Activated CD4-positive, alpha-beta memory T cell treated with anti-CD3 and anti-CD28 coated beads for 36 hours (primary cell): Measurements from ENCODE around the gene GNAS-AS1. TPM values are rescaled to one million over a fixed set of nuclear protein-coding genes. Genes with fewer than 3 reads are reported as not detected.

Experiments used
- CTCF ChIA-PET: fragments of 350-600 bp; sonication (Branson Sonifier 250); formaldehyde crosslinking; loops from one replicate; lab custom pipeline; 2021; ENCODE audit warnings: antibody characterized with exemption, inconsistent platforms; lab: Charles Lee
- POLR2A ChIA-PET: fragments of 350-600 bp; sonication (Branson Sonifier 250); formaldehyde crosslinking; loops from one replicate; lab custom pipeline; 2021; ENCODE audit warnings: antibody characterized with exemption; lab: Charles Lee
- DNase-seq: peaks from one replicate; pipeline ENCODE4 v3.0.0-alpha.2; 2020
- H3K27ac Mint-ChIP-seq: one replicate; pipeline ENCODE4 v1.8.0; 2021; ENCODE audit warnings: mixed read lengths
- H3K27me3 Mint-ChIP-seq: one replicate; pipeline ENCODE4 v1.8.0; 2021; ENCODE audit warnings: mixed read lengths
- H3K36me3 Mint-ChIP-seq: one replicate; pipeline ENCODE4 v1.8.0; 2021; ENCODE audit warnings: mixed read lengths
- H3K4me1 Mint-ChIP-seq: one replicate; pipeline ENCODE4 v1.8.0; 2021; ENCODE audit warnings: low read depth, mixed read lengths
- H3K4me3 Mint-ChIP-seq: one replicate; pipeline ENCODE4 v1.8.0; 2021; ENCODE audit warnings: mild to moderate bottlenecking, mixed read lengths
- H3K9me3 Mint-ChIP-seq: one replicate; pipeline ENCODE4 v1.8.0; 2021; ENCODE audit warnings: mixed read lengths
- intact Hi-C: fragments of 100-400 bp; cut with micrococcal nuclease; formaldehyde crosslinking; loops from one replicate; pipeline ENCODE4 v1.15.1; 2023
- total RNA-seq, 2 experiments: library from RNA; stranded (reverse); gene quantifications; one replicate each; pipeline ENCODE4 v1.2.3, GENCODE V29; 2021

The GNAS-AS1 gene
- 1 to 10 TPM; 1.1 to 1.3 TPM for total RNA-seq

DNA sequence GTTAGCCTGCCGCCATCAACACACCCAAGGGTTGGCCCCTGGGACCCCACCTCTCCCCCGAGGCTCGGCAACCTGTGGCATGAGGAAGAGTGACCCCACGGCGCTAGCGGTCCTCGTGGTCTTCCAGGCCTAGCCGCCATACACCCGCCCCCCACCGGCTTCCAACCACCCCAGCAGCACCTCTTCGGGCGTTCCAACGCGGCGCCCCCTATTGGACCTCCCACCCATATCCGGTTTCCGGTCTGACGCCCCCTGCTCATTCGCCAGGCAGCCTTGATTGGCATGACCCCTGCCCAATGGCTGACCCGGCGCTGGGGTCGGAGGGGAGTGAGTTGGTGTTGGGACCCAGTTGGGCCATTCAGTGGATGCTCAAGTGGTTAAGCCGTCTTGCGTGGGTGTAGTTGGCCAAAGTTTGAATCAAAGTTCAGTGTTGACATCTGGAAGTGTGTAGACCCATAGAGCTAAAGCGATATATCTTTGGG lies at the start of gene GNAS-AS1:
TSS of gene GNAS-AS1 (minus strand) at position 210 of the 482 bp plus-strand sequence.
- Mint-ChIP-seq H3K27me3 (peaks cover 48% of the 10 kb centered on the region), H3K4me1 (peaks cover 28% of the 10 kb centered on the region), H3K9me3 (no peaks in the 10 kb centered on the region), H3K36me3 (no peaks in the 10 kb centered on the region), H3K27ac (no peak within 1 kb of the TSS), H3K4me3 (peak within 1 kb of the TSS; percentile 86)
- intact Hi-C loops, result loop anchor here (1.0 to 5.0 kb wide), 3 partner anchors 32 to 613 kb away; partner anchors contain the start of gene STX16
- DNase-seq, result peak; percentile 90
- CTCF ChIA-PET, result interaction anchor here (0.7 to 1.1 kb wide), 2 partner anchors 157 to 369 kb away, joined by 3 to 4 read pairs; no protein-coding TSS in a partner anchor
- POLR2A ChIA-PET, result interaction anchor here (1.4 kb wide), 1 partner anchor 200 kb away, joined by 4 read pairs; the partner anchor contains the start of gene STX16

DNA sequence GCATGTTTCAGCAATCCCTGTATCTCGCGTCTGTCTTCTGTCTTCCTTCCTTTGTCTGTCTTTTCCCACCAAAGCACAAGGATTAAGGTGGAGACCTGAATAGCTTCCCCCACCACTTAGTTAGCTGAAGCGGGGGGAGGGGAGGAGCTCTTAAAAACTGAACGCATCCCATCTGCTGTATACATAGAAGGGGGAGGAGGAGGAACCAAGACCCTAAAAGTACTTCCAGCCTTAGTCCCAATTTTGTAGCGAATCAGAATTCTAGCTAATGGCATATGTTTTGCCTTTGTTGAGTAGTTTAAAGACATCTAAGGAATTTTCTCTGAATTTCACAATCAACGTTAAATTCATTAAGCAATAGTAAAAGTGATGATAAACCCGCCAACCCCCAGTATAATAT lies 49.7 kb upstream of the GNAS-AS1 start:
- no peaks in the 10 kb centered on the region for H3K27me3 Mint-ChIP-seq

DNA sequence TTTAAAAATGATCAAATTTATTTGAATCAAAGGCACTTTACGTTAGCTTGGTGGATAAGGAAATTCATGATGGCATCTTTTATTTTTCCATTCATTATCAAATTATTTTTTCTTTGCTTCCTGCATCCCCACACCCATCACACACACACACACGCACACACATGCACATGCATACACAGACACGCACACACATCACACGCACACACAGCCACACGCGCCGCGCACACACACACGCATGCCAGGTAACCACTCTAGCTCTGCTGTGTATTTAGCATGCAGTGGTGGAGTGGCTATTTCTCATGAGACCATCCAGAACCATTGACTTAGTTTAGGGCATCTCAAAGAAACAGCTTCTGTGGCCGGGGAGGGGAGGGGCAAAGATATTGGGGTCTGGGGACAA lies 48.8 kb upstream of the GNAS-AS1 start:
- ChIA-PET POLR2A (no interaction called here), CTCF (interaction anchor here (2.0 kb wide), 1 partner anchor 30 kb away, joined by 5 read pairs; no protein-coding TSS in a partner anchor)
- Mint-ChIP-seq H3K36me3 (peaks cover 60% of the 10 kb centered on the region), H3K4me1 (peaks cover 60% of the 10 kb centered on the region), H3K9me3 (no peaks in the 10 kb centered on the region), H3K27me3 (no peaks in the 10 kb centered on the region), H3K27ac (no peak overlapping the region), H3K4me3 (no peak overlapping the region)
- intact Hi-C loops, result no loop called here
- DNase-seq, result no peak

More for the DNA sequence above, 49.7 kb upstream of the GNAS-AS1 start:
- Mint-ChIP-seq H3K9me3 (no peaks in the 10 kb centered on the region), H3K4me1 (peaks cover 60% of the 10 kb centered on the region), H3K4me3 (no peak overlapping the region), H3K36me3 (peaks cover 62% of the 10 kb centered on the region), H3K27ac (no peak overlapping the region)
- no peak for DNase-seq
- POLR2A ChIA-PET, result interaction anchor here (1.6 kb wide), 1 partner anchor 81 kb away, joined by 5 read pairs; the partner anchor contains the start of gene NELFCD
- intact Hi-C loops, result no loop called here
- CTCF ChIA-PET, result interaction anchor here (0.8 to 2.0 kb wide), 2 partner anchors 14 to 31 kb away, joined by 3 to 5 read pairs; no protein-coding TSS in a partner anchor

DNA sequence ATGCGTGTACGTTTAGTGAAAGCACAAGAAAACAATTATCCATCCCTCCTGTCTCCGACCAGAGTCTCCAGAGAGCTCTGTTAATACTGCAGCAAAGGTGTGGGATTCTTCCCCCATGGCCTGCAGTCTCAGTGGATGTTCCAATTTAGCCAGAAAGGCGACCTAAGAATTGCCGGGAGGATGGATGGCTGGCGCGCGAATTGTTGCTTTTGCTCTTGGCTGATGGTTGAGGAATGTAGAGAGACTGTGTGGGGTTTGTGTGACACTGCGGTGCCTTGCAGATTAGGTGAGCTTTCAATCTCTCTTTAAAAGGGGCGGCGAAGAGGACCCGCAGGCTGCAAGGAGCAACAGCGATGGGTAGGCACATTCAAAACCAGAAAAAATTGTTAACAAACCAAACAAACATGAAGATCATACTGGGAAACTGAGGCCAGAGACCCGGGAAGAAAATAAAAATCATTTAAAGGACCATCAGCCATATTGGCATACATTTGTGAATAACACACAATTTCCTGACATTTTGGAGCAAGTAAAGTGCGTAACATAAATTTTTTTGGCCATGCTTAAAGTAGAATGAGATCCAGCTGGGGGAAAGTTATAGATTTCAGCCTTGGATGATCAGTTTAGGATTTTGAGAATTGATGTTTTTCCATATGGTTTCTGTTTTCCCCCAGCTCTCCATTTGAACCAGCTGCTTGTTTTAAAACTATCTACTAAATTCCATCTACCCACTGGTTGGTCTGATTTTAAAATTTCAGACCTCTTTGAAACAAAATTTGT lies 48.1 kb upstream of the GNAS-AS1 start:
- intact Hi-C loops, result no loop called here
- H3K27ac Mint-ChIP-seq, result no peak overlapping the region
- CTCF ChIA-PET, result no interaction called here
- DNase-seq, result no peak
- H3K36me3 Mint-ChIP-seq, result peaks cover 56% of the 10 kb centered on the region
- no peak overlapping the region for H3K4me3 Mint-ChIP-seq
- no peaks in the 10 kb centered on the region for H3K27me3 Mint-ChIP-seq
- POLR2A ChIA-PET, result interaction anchor here (1.3 kb wide), 1 partner anchor 10 kb away, joined by 3 read pairs; no protein-coding TSS in a partner anchor
- H3K9me3 Mint-ChIP-seq, result no peaks in the 10 kb centered on the region
- H3K4me1 Mint-ChIP-seq, result peaks cover 64% of the 10 kb centered on the region

DNA sequence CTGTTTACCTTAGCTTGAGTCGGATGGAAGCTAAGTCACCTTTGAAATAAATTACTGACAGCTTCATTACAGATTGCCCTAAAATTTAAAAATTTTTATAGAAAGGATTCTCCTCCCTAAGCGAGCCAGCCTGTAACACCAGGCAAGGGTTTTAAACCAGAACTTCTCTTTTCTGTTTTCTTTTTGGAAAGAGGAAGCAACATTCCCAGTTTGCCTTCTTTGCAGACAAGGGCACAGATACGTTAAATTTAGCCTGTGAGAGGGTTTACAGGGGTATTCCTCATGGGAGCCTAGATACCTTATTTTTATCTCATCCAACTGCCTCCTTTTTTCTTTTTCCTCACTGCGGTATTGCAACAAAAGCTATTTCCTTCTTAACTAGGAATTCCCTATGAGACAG lies 46.8 kb upstream of the GNAS-AS1 start:
- POLR2A ChIA-PET, result no interaction called here
- H3K36me3 Mint-ChIP-seq, result peaks cover 55% of the 10 kb centered on the region
- peak overlapping the region; percentile 55 for H3K27ac Mint-ChIP-seq
- H3K27me3 Mint-ChIP-seq, result no peaks in the 10 kb centered on the region
- CTCF ChIA-PET, result interaction anchor here (1.3 kb wide), 1 partner anchor 10 kb away, joined by 3 read pairs; no protein-coding TSS in a partner anchor
- H3K4me3 Mint-ChIP-seq, result no peak overlapping the region
- H3K9me3 Mint-ChIP-seq, result no peaks in the 10 kb centered on the region
- intact Hi-C loops, result no loop called here
- peaks cover 64% of the 10 kb centered on the region for H3K4me1 Mint-ChIP-seq
- DNase-seq, result no peak

DNA sequence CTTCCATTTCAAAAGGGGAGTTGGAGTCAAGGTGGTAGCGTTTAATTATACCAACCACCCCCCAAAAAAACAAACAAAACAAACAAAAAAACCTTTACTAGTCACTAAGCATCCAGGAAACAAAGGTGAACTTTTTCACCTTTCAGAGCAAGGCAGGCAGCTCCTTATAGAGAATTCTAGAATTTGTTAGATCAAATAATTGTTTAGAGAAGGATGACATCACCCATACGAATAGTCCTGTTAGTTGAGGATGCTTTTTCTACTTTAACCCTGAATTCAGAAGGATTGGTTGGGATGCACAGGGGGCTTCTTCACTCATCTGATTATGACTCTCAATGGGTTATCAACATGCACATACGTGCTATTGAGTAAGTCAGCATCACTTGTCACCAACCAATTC lies 46.1 kb upstream of the GNAS-AS1 start:
- H3K4me3 Mint-ChIP-seq, result no peak overlapping the region
- CTCF ChIA-PET, result interaction anchor here (0.6 to 1.3 kb wide), 3 partner anchors 11 to 26 kb away, joined by 3 read pairs; no protein-coding TSS in a partner anchor
- peak overlapping the region; percentile 35 for H3K27ac Mint-ChIP-seq
- intact Hi-C loops, result no loop called here
- H3K9me3 Mint-ChIP-seq, result no peaks in the 10 kb centered on the region
- POLR2A ChIA-PET, result no interaction called here
- no peak for DNase-seq
- H3K27me3 Mint-ChIP-seq, result no peaks in the 10 kb centered on the region
- H3K4me1 Mint-ChIP-seq, result peaks cover 61% of the 10 kb centered on the region
- peaks cover 55% of the 10 kb centered on the region for H3K36me3 Mint-ChIP-seq

DNA sequence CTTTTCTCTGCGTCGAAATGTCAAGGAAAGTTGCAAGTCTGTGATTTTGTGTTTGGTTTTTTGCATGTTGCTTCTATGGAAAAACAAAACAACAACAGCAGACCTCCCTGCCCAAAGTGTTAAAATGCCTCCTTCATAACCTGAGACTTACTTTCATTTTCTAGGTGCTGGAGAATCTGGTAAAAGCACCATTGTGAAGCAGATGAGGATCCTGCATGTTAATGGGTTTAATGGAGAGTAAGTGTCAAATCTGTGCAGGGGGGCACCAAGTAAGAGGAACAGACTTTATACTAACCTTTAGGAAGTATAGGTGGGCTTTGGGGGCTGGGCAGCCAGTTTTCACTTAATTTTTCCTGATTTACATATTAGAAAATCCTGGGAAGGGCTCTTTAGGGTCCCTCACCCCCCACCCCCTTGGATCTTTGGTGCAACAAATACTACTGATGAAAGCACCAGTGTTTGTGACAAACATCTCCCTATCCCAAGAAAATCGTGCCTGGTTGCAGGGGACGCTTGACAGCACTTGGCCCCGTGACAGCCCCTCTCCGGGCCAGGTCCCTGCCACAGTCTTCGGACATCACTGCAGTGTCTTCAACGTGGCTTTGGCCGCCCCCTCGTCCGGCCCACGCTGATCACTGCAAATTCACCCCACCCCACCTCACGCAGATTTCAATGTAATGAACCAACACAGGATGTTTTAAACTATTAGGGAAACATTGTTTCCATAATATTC lies 44.9 kb upstream of the GNAS-AS1 start:
- H3K27ac Mint-ChIP-seq, result peak overlapping the region; percentile 76
- H3K4me3 Mint-ChIP-seq, result peak overlapping the region; percentile 23
- intact Hi-C loops, result no loop called here
- no peaks in the 10 kb centered on the region for H3K9me3 Mint-ChIP-seq
- no peak for DNase-seq
- ChIA-PET POLR2A (no interaction called here), CTCF (no interaction called here)
- H3K4me1 Mint-ChIP-seq, result peaks cover 61% of the 10 kb centered on the region
- peaks cover 53% of the 10 kb centered on the region for H3K36me3 Mint-ChIP-seq
- H3K27me3 Mint-ChIP-seq, result no peaks in the 10 kb centered on the region

DNA sequence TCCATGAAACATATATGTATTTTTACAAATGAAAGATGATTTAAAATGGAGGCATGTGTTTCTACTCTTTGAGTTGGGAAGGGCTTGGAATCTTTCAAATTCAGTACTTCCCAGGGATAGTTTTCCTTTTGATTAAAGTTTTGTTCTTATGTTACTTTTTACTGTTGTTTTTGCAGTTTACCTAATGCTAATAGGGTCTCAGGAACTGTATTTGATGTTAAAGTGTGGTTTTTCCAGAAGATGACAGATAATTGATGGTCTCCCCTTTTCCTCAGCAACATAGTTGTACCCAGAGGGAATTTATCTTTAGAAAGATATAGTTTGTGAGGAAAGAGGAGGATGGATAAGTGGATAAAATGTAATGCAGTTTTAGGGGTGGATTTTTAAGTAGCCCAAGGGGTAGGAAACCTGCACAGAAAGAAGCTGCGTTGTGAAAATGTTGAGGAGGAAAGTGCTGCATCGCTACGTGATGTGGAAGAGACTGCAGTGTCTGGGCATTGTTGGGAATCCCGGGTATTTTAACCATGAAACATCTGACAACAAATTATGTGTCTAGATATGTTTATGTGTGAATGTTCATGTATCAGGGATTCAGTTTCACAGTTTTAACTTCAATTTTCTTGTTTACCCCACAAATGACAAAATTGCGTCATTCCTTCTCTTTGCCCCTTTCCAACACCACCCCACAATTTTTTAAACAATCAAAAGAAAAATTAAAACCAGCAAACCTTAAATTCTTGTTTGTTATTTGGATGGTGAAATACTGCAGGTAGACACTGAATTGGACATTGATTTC lies 44.1 kb upstream of the GNAS-AS1 start:
- peaks cover 54% of the 10 kb centered on the region for H3K4me1 Mint-ChIP-seq
- H3K4me3 Mint-ChIP-seq, result peak overlapping the region; percentile 23
- H3K36me3 Mint-ChIP-seq, result peaks cover 53% of the 10 kb centered on the region
- peak overlapping the region; percentile 74 for H3K27ac Mint-ChIP-seq
- intact Hi-C loops, result loop anchor here (5.0 kb wide), 3 partner anchors 272 to 1503 kb away; partner anchors contain the start of genes RAB22A and RBM38
- ChIA-PET POLR2A (no interaction called here), CTCF (no interaction called here)
- H3K27me3 Mint-ChIP-seq, result no peaks in the 10 kb centered on the region
- DNase-seq, result no peak
- H3K9me3 Mint-ChIP-seq, result no peaks in the 10 kb centered on the region

DNA sequence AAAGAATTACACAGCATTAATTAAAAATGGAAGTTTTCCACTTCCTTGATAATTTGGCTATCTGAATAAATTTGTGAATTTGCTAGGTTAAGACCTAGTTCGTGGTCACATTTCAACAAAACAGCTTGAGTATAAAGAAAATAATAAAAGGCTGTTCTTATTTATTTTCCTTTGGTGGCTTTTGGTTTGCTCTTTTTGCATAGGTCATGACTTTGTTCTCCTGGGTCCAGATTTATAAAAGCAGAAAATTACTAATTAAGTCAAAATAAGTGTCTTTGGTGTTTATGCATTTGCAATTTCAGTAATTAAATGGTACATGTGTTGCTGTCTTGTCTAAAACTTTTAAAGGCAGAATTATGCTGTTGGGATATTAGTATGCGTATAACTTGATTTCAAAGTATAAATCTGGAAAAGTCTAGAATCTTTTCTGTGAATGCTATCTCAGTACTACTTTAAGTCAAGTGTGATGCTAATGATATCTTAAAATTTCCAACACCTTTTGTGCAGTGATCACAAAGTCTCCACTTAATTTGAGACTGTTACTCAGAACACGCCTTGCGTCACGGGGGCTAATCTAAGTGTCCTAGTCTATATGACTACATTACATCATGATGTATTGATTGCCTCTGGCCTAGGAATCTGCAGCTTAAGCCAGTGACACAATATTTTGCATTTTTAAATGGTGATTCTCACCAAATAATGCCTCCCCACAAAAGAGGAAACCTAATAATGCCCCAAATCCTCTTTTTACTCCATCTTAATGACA lies 42.8 kb upstream of the GNAS-AS1 start:
- CTCF ChIA-PET, result no interaction called here
- Mint-ChIP-seq H3K9me3 (no peaks in the 10 kb centered on the region), H3K4me3 (peak overlapping the region; percentile 79), H3K4me1 (peaks cover 45% of the 10 kb centered on the region), H3K27ac (peak overlapping the region; percentile 94), H3K27me3 (no peaks in the 10 kb centered on the region), H3K36me3 (peaks cover 42% of the 10 kb centered on the region)
- DNase-seq, result peak; percentile 83
- intact Hi-C loops, result loop anchor here (1.0 to 5.0 kb wide), 7 partner anchors 14 to 1501 kb away; partner anchors contain the start of genes ATP5F1E, NELFCD, RAB22A and RBM38
- POLR2A ChIA-PET, result interaction anchor here (0.8 kb wide), 1 partner anchor 138 kb away, joined by 4 read pairs; no protein-coding TSS in a partner anchor

DNA sequence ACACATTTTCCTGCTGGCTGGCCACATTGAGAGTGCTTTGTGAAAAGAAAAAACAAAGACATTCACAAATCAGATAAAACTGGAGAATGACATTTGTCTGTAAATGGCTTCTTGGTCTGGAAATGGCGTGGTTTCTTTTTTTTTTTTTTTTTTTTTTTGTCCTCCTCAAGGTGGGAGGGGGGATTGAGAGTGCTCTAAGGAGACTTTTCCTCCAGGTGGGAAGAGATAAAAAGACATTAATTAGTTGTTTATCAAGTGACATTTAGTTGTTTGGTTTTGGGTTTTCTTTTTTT lies 42.2 kb upstream of the GNAS-AS1 start:
- CTCF ChIA-PET, result no interaction called here
- Mint-ChIP-seq H3K27me3 (no peaks in the 10 kb centered on the region), H3K4me3 (peak overlapping the region; percentile 91), H3K4me1 (peaks cover 45% of the 10 kb centered on the region), H3K9me3 (no peaks in the 10 kb centered on the region), H3K27ac (peak overlapping the region; percentile 96), H3K36me3 (peaks cover 40% of the 10 kb centered on the region)
- POLR2A ChIA-PET, result interaction anchor here (0.8 kb wide), 1 partner anchor 139 kb away, joined by 4 read pairs; no protein-coding TSS in a partner anchor
- DNase-seq, result no peak
- intact Hi-C loops, result loop anchor here (1.0 to 5.0 kb wide), 8 partner anchors 14 to 1501 kb away; partner anchors contain the start of genes ATP5F1E, NELFCD, RAB22A and RBM38
